ENCODE measurements around the gene PKNOX2.

- TF ChIP-seq CTCF (IDR thresholded peaks at IDR 0.05) (no peak), POLR2A (IDR thresholded peaks at IDR 0.05) (no peak)
These were observed 160.6 kb downstream of the PKNOX2 start for GRCh38 chr11:125325196-125325595.

Data from esophagus squamous epithelium (tissue), 4 donors.